Kidney (tissue), 14 donors: ENCODE data around the gene NEK7. TPM values are rescaled to one million over a fixed set of nuclear protein-coding genes. Genes with fewer than 3 reads are reported as not detected.

Experiments
- DNase-seq, 5 donors: peaks; one replicate each; pipeline ENCODE4 v3.0.0-alpha.2; 2013 to 2020
- FAIRE-seq: peaks from 2 replicates; lab custom pipeline; 2012; peaks lifted over from hg19 to GRCh38; lab: Jason Lieb, UNC
- H3K27ac ChIP-seq, 2 donors: one replicate each; pipeline ENCODE4 v1.7.0; 2013; ENCODE audit warnings: low read depth in 2 of 2, low read length in 2 of 2, inconsistent platforms in 1 of 2
- H3K27me3 ChIP-seq: one replicate; pipeline ENCODE4 v1.7.1; 2013; ENCODE audit warnings: low read length, inconsistent platforms; ENCODE audit not compliant: control insufficient read depth, insufficient read depth
- H3K36me3 ChIP-seq, 3 donors: one replicate each; pipeline versions ENCODE4 v1.7.0 to v1.7.1; 2013; ENCODE audit warnings: low read length in 3 of 3, control low read depth in 1 of 3, inconsistent platforms in 1 of 3; ENCODE audit not compliant: insufficient read depth in 3 of 3, control insufficient read depth in 2 of 3
- H3K4me1 ChIP-seq, 3 donors: one replicate each; pipeline versions ENCODE4 v1.7.0 to v1.7.1; 2013; ENCODE audit warnings: low read length in 3 of 3, inconsistent platforms in 1 of 3, low read depth in 1 of 3; ENCODE audit not compliant: control insufficient read depth in 2 of 3, insufficient read depth in 2 of 3
- H3K4me3 ChIP-seq, 3 donors: one replicate each; pipeline versions ENCODE4 v1.7.0 to v1.8.1; 2013; ENCODE audit warnings: low read length in 3 of 3, control low read depth in 1 of 3, inconsistent platforms in 1 of 3
- H3K9ac ChIP-seq, 3 donors: one replicate each; pipeline versions ENCODE4 v1.7.0 to v1.7.1; 2013; ENCODE audit warnings: low read length in 3 of 3, control low read depth in 1 of 3, inconsistent platforms in 1 of 3
- H3K9me3 ChIP-seq, 3 donors: one replicate each; pipeline versions ENCODE4 v1.7.0 to v1.7.1; 2013; ENCODE audit warnings: low read length in 3 of 3, control low read depth in 1 of 3, inconsistent platforms in 1 of 3; ENCODE audit not compliant: control insufficient read depth in 2 of 3, insufficient read depth in 1 of 3
- CTCF ChIP-seq: IDR thresholded peaks from 3 replicates; pipeline ENCODE4 v1.5.1; 2012; ENCODE audit warnings: mild to moderate bottlenecking, moderate library complexity, borderline replicate concordance; ENCODE audit not compliant: insufficient read depth; ENCODE audit errors: extremely low read depth
- intact Hi-C: fragments of 100-400 bp; cut with DNase I; formaldehyde crosslinking; loops from one replicate; pipeline ENCODE4 v1.11.1; 2022
- polyA plus RNA-seq: library from polyadenylated mRNA; stranded (reverse); fragments of 350-450 nt; fragmentation: Illumina TruSeq; extraction: RNeasy Lipid Tissue Mini Kit (QIAGEN cat#74804); gene quantifications from one replicate; pipeline ENCODE4 v1.2.3, GENCODE V29; 2014; ENCODE audit warnings: low read depth, low replicate concordance; ENCODE audit not compliant: insufficient read depth
- total RNA-seq: library from RNA; stranded (reverse); fragmentation: NEBNext Ultra II Directional; extraction: Animal tissue kit (Norgen Biotek cat#: 25700); gene quantifications from one replicate; pipeline ENCODE4 v1.2.1, GENCODE V29; 2021
- donor health status: control.
- donor health status: control.
- donor health status: control.
- donor health status: control.
- donor health status: control.
- donor health status: DM: yes; HTN: yes; CAD: no.
- donor health status: Normal renal cell carcinoma (clear cell type).

NEK7 gene
- total and polyA plus RNA-seq, 2 donors from 2014 or later, result 17.3 to 65.5 TPM

GRCh38 chr1:198265073-198265661, 108.4 kb downstream of the NEK7 start:
- no peak overlapping the region for H3K4me3 ChIP-seq
- H3K27ac ChIP-seq, result no peak overlapping the region
- peaks cover 0 to 2% (median 0%) of the 10 kb centered on the region in 3 donors for H3K36me3 ChIP-seq
- H3K9me3 ChIP-seq, result no peaks in the 10 kb centered on the region
- no peak for TF ChIP-seq CTCF
- no peak for FAIRE-seq
- peaks cover 0 to 5% (median 0%) of the 10 kb centered on the region in 3 donors for H3K4me1 ChIP-seq
- intact Hi-C loops, result loop anchor here (10.0 kb wide), 1 partner anchor 80 kb away; no protein-coding TSS in a partner anchor
- no peak overlapping the region for H3K9ac ChIP-seq
- H3K27me3 ChIP-seq, result no peaks in the 10 kb centered on the region
- DNase-seq, result no peak

DNA sequence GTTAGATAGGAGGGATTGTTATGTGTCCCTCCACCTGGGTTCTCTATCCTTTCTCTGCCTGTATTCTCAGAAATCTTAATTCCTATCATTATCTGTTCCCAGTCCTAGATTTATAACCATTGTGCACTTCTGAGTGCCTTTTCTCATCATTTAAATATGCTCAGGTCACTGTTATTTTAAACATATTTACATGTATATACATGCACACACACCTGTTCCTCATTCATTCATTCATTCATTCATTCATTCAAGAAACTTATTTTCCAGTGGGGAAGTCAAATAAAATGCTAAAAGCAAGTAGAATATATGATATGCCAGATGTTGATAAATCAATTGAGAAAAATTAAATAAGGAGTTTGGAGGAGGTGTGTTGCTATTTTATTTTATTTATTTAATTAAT, 110.3 kb downstream of the NEK7 start:
- Histone ChIP-seq H3K4me3 (no peak overlapping the region), H3K9me3 (no peaks in the 10 kb centered on the region), H3K27ac (no peak overlapping the region), H3K9ac (no peak overlapping the region), H3K36me3 (peaks cover 0 to 2% (median 0%) of the 10 kb centered on the region in 3 donors), H3K27me3 (no peaks in the 10 kb centered on the region), H3K4me1 (peaks cover 0 to 5% (median 0%) of the 10 kb centered on the region in 3 donors)
- DNase-seq (no peak), FAIRE-seq (no peak)
- no peak for TF ChIP-seq CTCF
- intact Hi-C loops, result loop anchor here (10.0 kb wide), 1 partner anchor 82 kb away; no protein-coding TSS in a partner anchor

- FAIRE-seq, result no peak
- TF ChIP-seq CTCF, result no peak
- intact Hi-C loops, result loop anchor here (10.0 kb wide), 1 partner anchor 83 kb away; no protein-coding TSS in a partner anchor
Observed at GRCh38 chr1:198267921-198268320, 111.1 kb downstream of the NEK7 start.

More at GRCh38 chr1:198267921-198268320, 111.1 kb downstream of the NEK7 start:
- no peaks in the 10 kb centered on the region for H3K9me3 ChIP-seq
- no peak overlapping the region for H3K4me3 ChIP-seq
- H3K27me3 ChIP-seq, result no peaks in the 10 kb centered on the region
- H3K36me3 ChIP-seq, result peaks cover 0 to 2% (median 0%) of the 10 kb centered on the region in 3 donors
- no peak overlapping the region for H3K27ac ChIP-seq
- no peak for DNase-seq
- H3K9ac ChIP-seq, result no peak overlapping the region
- peaks cover 0 to 5% (median 0%) of the 10 kb centered on the region in 3 donors for H3K4me1 ChIP-seq
